H1 (cell line): ENCODE results near the gene TAL2. TPM values are rescaled to one million over a fixed set of nuclear protein-coding genes. Genes with fewer than 3 reads are reported as not detected.

Source experiments
- CTCF ChIA-PET: fragments of 300-600 bp; sonication (Branson Sonifier 250); formaldehyde crosslinking; loops from one replicate; lab custom pipeline; 2021; ENCODE audit not compliant: partially characterized antibody; lab: Charles Lee
- POLR2A ChIA-PET: fragments of 300-600 bp; sonication (Branson Sonifier 250); formaldehyde crosslinking; loops from one replicate; lab custom pipeline; 2021; ENCODE audit warnings: inconsistent platforms; ENCODE audit not compliant: partially characterized antibody; lab: Charles Lee
- DNase-seq, 2 experiments: peaks; one replicate each; pipeline versions ENCODE4 v3.0.0 to v3.0.0-alpha.2; 2010 to 2022; ENCODE audit warnings: low spot score in 2 of 2, low read depth in 1 of 2, mixed read lengths in 1 of 2
- FAIRE-seq: peaks from 2 replicates; lab custom pipeline; 2011; peaks lifted over from hg19 to GRCh38; lab: Jason Lieb, UNC
- H2AFZ ChIP-seq: 2 replicates; pipeline ENCODE4 v1.8.1; 2012; ENCODE audit warnings: low read length, inconsistent platforms
- H2AK5ac ChIP-seq: 2 replicates; pipeline ENCODE4 v1.6.1; 2013; ENCODE audit warnings: low read depth, low read length
- H2BK120ac ChIP-seq: replicated peaks from 2 replicates; pipeline ENCODE3; 2013; ENCODE audit warnings: low read depth, low read length, inconsistent platforms
- H2BK12ac ChIP-seq: 2 replicates; pipeline ENCODE4 v1.6.1; 2013; ENCODE audit warnings: low read depth, low read length
- H2BK15ac ChIP-seq: 2 replicates; pipeline ENCODE4 v1.6.1; 2013; ENCODE audit warnings: low read length
- H2BK20ac ChIP-seq: 2 replicates; pipeline ENCODE4 v1.6.1; 2013; ENCODE audit warnings: low read length
- H2BK5ac ChIP-seq: 2 replicates; pipeline ENCODE4 v1.6.1; 2013; ENCODE audit warnings: low read depth, low read length
- H3K14ac ChIP-seq: 2 replicates; pipeline ENCODE4 v1.6.1; 2013; ENCODE audit warnings: inconsistent platforms; ENCODE audit not compliant: insufficient read length
- H3K18ac ChIP-seq: 2 replicates; pipeline ENCODE4 v1.6.1; 2013; ENCODE audit warnings: low read length; ENCODE audit errors: extremely low read depth
- H3K23ac ChIP-seq: 2 replicates; pipeline ENCODE4 v1.6.1; 2013; ENCODE audit warnings: inconsistent platforms; ENCODE audit not compliant: insufficient read length
- H3K23me2 ChIP-seq: 2 replicates; pipeline ENCODE4 v1.6.1; 2013; ENCODE audit warnings: low read depth, low read length
- H3K27ac ChIP-seq: 2 replicates; pipeline ENCODE4 v1.6.1; 2011; ENCODE audit warnings: low read depth, low read length, inconsistent platforms
- H3K27me3 ChIP-seq, 4 experiments: replicated peaks in 1 of 4; 1 replicate in 1 of 4; 2 replicates in 3 of 4; pipeline versions ENCODE4 v1.6.1 to v1.8.1; 2011 to 2013; ENCODE audit warnings: low read length in 3 of 4, mild to moderate bottlenecking in 3 of 4, inconsistent platforms in 2 of 4, mixed read lengths in 2 of 4, moderate library complexity in 1 of 4; ENCODE audit not compliant: control insufficient read depth in 3 of 4, insufficient read depth in 3 of 4; ENCODE audit errors: extremely low read depth in 1 of 4
- H3K36me3 ChIP-seq, 4 experiments: 2 replicates each; pipeline versions ENCODE4 v1.6.1 to v1.8.1; 2011 to 2013; ENCODE audit warnings: mild to moderate bottlenecking in 4 of 4, low read length in 3 of 4, moderate library complexity in 2 of 4, control low read depth in 1 of 4, inconsistent platforms in 1 of 4; ENCODE audit not compliant: insufficient read depth in 4 of 4, control insufficient read depth in 2 of 4
- H3K4ac ChIP-seq: replicated peaks from 2 replicates; pipeline ENCODE3; 2013; ENCODE audit warnings: low read length, low read depth, mixed read lengths, inconsistent platforms; ENCODE audit not compliant: insufficient read length
- H3K4me1 ChIP-seq, 4 experiments: replicated peaks in 1 of 4; 1 replicate in 1 of 4; 2 replicates in 3 of 4; pipeline versions ENCODE4 v1.6.1 to v1.8.1; 2011 to 2013; ENCODE audit warnings: low read length in 3 of 4, inconsistent platforms in 2 of 4, mixed read lengths in 1 of 4; ENCODE audit not compliant: insufficient read depth in 4 of 4, control insufficient read depth in 3 of 4
- H3K4me2 ChIP-seq, 2 experiments: 2 replicates each; pipeline versions ENCODE4 v1.6.1 to v1.8.1; 2011 to 2013; ENCODE audit warnings: low read depth in 2 of 2, low read length in 2 of 2, control low read depth in 1 of 2, inconsistent platforms in 1 of 2, mild to moderate bottlenecking in 1 of 2; ENCODE audit not compliant: insufficient read depth in 1 of 2
- H3K4me3 ChIP-seq, 4 experiments: fragments of 200-600, 300-600 bp in 1 of 4; sonication (generic), shearing (Covaris generic), sonication (Bioruptor Twin) in 1 of 4; 2 replicates each; pipeline versions ENCODE4 v1.5.1 to v1.8.1; 2011 to 2016; ENCODE audit warnings: low read length in 4 of 4, low read depth in 3 of 4, control low read depth in 2 of 4, inconsistent platforms in 2 of 4, mild to moderate bottlenecking in 2 of 4, mixed read lengths in 1 of 4, moderate library complexity in 1 of 4; ENCODE audit not compliant: insufficient read depth in 2 of 4; ENCODE audit errors: extremely low read depth in 1 of 4
- H3K56ac ChIP-seq: replicated peaks from 2 replicates; pipeline ENCODE3; 2013; ENCODE audit warnings: low read depth, mild to moderate bottlenecking, mixed read lengths, low read length, inconsistent platforms; ENCODE audit not compliant: insufficient read length
- H3K79me1 ChIP-seq: 2 replicates; pipeline ENCODE4 v1.6.1; 2013; ENCODE audit warnings: low read depth, low read length, control low read depth
- H3K79me2 ChIP-seq, 2 experiments: 2 replicates each; pipeline versions ENCODE4 v1.6.1 to v1.8.1; 2012 to 2013; ENCODE audit warnings: low read length in 2 of 2, mild to moderate bottlenecking in 2 of 2, inconsistent platforms in 1 of 2; ENCODE audit not compliant: insufficient read depth in 2 of 2, control insufficient read depth in 1 of 2
- H3K9ac ChIP-seq, 4 experiments: replicated peaks in 1 of 4; 1 replicate in 1 of 4; 2 replicates in 3 of 4; pipeline versions ENCODE4 v1.6.1 to v1.8.1; 2011 to 2013; ENCODE audit warnings: low read depth in 3 of 4, low read length in 3 of 4, control low read depth in 2 of 4, mild to moderate bottlenecking in 2 of 4, moderate library complexity in 2 of 4, inconsistent platforms in 1 of 4; ENCODE audit errors: extremely low read depth in 1 of 4
- H3K9me3 ChIP-seq, 2 experiments: 2 replicates each; pipeline versions ENCODE4 v1.6.1 to v1.8.1; 2012 to 2013; ENCODE audit warnings: mild to moderate bottlenecking in 2 of 2, moderate library complexity in 2 of 2, control low read depth in 1 of 2, inconsistent platforms in 1 of 2, low read depth in 1 of 2, low read length in 1 of 2, mixed read lengths in 1 of 2; ENCODE audit not compliant: insufficient read depth in 2 of 2
- H4K20me1 ChIP-seq, 2 experiments: replicated peaks in 1 of 2; 2 replicates each; pipeline versions ENCODE3 to v1.8.1; 2011 to 2013; ENCODE audit warnings: inconsistent platforms in 2 of 2, low read length in 2 of 2, mild to moderate bottlenecking in 1 of 2; ENCODE audit not compliant: insufficient read depth in 2 of 2, control insufficient read depth in 1 of 2
- H4K5ac ChIP-seq: 2 replicates; pipeline ENCODE4 v1.6.1; 2013; ENCODE audit warnings: low read length, low read depth, mixed read lengths, inconsistent platforms; ENCODE audit not compliant: insufficient read length
- H4K8ac ChIP-seq: 2 replicates; pipeline ENCODE4 v1.8.0; 2013; ENCODE audit warnings: mild to moderate bottlenecking, moderate library complexity, low read length, inconsistent platforms; ENCODE audit not compliant: insufficient read depth; ENCODE audit errors: extremely low read depth
- H4K91ac ChIP-seq: replicated peaks from 2 replicates; pipeline ENCODE3; 2013; ENCODE audit warnings: low read length, mixed read lengths, inconsistent platforms; ENCODE audit not compliant: insufficient read length
- HDAC6 ChIP-seq: IDR thresholded peaks from one replicate; pipeline ENCODE4 v1.7.1; 2012; ENCODE audit warnings: low read depth, mild to moderate bottlenecking, inconsistent platforms, low read length, moderate library complexity
- WGBS, 2 experiments: shearing (Covaris generic) in 1 of 2; methylation state at CpG; one replicate each; pipeline versions ENCODE4 v1.1.6 to v1.1.7; 2013 to 2015; ENCODE audit warnings: low lambda C conversion rate in 2 of 2, mixed read lengths in 2 of 2, inconsistent platforms in 1 of 2, low coverage in 1 of 2, missing lambda C conversion rate in 1 of 2; ENCODE audit not compliant: insufficient replicate concordance in 2 of 2, insufficient coverage in 1 of 2, insufficient read length in 1 of 2; ENCODE audit errors: extremely low coverage in 1 of 2, missing lambda C conversion rate in 1 of 2; 5-methylcytosine and 5-hydroxymethylcytosine counted together
- polyA plus RNA-seq, 7 experiments: library from polyadenylated mRNA; depleted of rRNA in 3 of 7; stranded (reverse) in 5 of 7; unstranded in 2 of 7; fragments of >200 nt in 5 of 7; fragments of 200-250 nt in 2 of 7; gene quantifications; 1 replicate in 5 of 7; 2 replicates in 1 of 7; 4 replicates in 1 of 7; pipeline versions ENCODE4 v1.2.1 to v1.2.3, GENCODE V29; 2011 to 2013; ENCODE audit warnings: missing spikeins in 2 of 7, mixed read lengths in 2 of 7
- total RNA-seq: library from RNA; stranded (reverse); fragmentation: NEBNext Ultra II Directional; extraction: Animal tissue kit (Norgen Biotek cat#: 25700); gene quantifications from 2 replicates; pipeline ENCODE4 v1.2.1, GENCODE V29; 2021

TAL2 gene
- total and polyA plus RNA-seq, 2 of the 8 experiments (the other 6 are each of a cell fraction or from before 2014, with no cell fraction given), result 0.65 to 0.82 TPM

DNA sequence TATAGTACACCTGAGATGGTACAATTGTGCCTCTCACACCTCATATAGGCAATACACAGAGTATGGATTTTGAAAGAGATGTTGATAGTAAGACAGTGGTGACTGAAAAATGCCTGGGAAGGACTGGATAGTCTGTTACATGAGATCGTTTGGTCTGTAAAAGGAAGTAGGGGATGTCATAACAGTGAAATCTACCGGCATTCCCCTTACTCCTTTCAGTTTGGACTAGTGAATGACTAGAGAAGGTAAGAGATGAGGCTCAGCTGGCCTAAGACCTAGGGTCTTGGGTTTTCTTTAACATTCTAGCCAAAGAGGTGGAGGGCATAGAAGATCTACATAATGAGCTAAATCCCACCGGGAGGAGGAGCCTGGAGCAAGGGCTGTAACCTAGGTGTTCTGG, 8.1 kb downstream of the TAL2 start:
- no peak overlapping the region for H2AFZ ChIP-seq
- 87% methylated on average over 3 of the region's 3 CpGs; no CpG with 5 or more reads in 1 of the 2 experiments for WGBS, 2 experiments
- no peak overlapping the region for H2AK5ac ChIP-seq
- no peaks in the 10 kb centered on the region for H3K23me2 ChIP-seq
- H3K27ac ChIP-seq, result no peak overlapping the region
- no peaks in the 10 kb centered on the region for H3K27me3 ChIP-seq
- no peak overlapping the region for H2BK15ac ChIP-seq
- FAIRE-seq (no peak), DNase-seq (no peak)
- no peak overlapping the region for H3K4ac ChIP-seq
- H3K9ac ChIP-seq, result no peak overlapping the region
- H3K23ac ChIP-seq, result no peak overlapping the region
- no peak overlapping the region for H2BK20ac ChIP-seq
- H3K79me2 ChIP-seq, result no peaks in the 10 kb centered on the region
- CTCF ChIA-PET, result interaction anchor here (0.9 to 1.1 kb wide), 2 partner anchors 11 to 14 kb away, joined by 3 read pairs; no protein-coding TSS in a partner anchor
- H3K9me3 ChIP-seq, result no peaks in the 10 kb centered on the region
- no peak overlapping the region for H2BK5ac ChIP-seq
- no peak overlapping the region for H3K56ac ChIP-seq
- no peak overlapping the region for H2BK120ac ChIP-seq
- H3K4me3 ChIP-seq, result no peak overlapping the region
- H3K36me3 ChIP-seq, result no peaks in the 10 kb centered on the region
- H3K4me2 ChIP-seq, result no peak overlapping the region
- no peak overlapping the region for H3K18ac ChIP-seq
- no peaks in the 10 kb centered on the region for H4K20me1 ChIP-seq
- no peak overlapping the region for H4K5ac ChIP-seq
- H3K14ac ChIP-seq, result no peak overlapping the region
- POLR2A ChIA-PET, result no interaction called here
- peaks cover 0 to 2% (median under 1%) of the 10 kb centered on the region in 4 experiments; a peak in 1 of 7 replicates for H3K4me1 ChIP-seq
- H4K8ac ChIP-seq, result no peak overlapping the region
- H2BK12ac ChIP-seq, result no peak overlapping the region
- H4K91ac ChIP-seq, result no peak overlapping the region
- H3K79me1 ChIP-seq, result no peaks in the 10 kb centered on the region
- TF ChIP-seq HDAC6, result no peak
